Islet precursor cell (in vitro differentiated cells): ENCODE results near the gene FOLR1.
"Not testable (repeated sequence)": the region's sequence is repeated elsewhere in the genome, so short reads cannot be mapped to it uniquely, and the experiment has no call there.

ENCODE experiments used
- DNase-seq: peaks from one replicate; pipeline ENCODE4 v3.0.0-alpha.2; 2018

Gene FOLR1

DNA sequence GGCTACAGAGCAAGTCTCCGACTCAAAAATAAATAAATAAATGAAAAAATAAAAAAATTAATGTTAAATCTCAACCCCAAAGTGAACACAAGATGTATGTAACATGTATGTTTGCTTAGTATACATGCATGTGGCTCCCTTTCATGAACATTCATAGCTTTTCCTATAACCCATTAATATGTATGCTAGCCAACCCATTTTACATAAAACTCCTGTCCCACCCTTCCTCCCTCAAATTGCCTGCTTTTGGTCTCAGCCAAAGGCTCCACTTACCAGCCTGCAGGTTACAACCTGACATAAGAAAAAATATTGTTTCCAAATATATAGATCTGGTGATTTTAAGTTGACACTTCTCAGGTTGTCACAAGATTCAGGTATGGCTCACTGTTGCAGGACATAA, 3.7 kb upstream of the FOLR1 start:
- DNase-seq, result no peak

DNA sequence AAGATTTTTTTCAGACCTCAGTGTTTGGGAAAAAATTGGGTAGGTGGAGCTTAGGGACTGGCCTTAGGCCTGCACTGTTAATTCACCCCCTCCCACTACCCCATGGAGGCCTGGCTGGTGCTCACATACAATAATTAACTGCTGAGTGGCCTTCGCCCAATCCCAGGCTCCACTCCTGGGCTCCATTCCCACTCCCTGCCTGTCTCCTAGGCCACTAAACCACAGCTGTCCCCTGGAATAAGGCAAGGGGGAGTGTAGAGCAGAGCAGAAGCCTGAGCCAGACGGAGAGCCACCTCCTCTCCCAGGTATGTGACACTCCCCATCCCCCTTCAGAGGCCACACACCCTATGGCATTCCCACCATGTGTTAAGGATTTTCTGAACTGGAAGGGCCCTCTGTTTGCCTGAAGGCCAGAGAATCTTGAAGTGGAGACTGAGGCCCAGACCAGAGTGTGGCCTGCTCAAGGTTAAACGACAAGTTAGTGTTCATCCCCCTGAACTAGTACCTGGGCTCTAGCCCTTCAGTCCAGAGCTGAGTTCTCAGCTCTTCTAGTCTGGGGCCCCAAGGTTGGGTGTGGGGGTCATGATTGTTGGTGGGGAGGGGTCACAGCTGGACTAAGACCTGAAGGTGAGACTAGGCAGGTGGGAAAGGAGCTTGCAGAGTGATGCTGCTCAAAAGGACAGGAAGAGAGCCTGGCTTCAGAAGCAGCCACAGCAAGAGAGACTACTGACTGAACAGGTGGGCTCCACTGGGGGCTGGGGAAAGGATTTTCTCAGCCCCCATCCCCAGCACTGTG, 2.3 kb upstream of the FOLR1 start:
- DNase-seq, result peak; percentile 93

DNA sequence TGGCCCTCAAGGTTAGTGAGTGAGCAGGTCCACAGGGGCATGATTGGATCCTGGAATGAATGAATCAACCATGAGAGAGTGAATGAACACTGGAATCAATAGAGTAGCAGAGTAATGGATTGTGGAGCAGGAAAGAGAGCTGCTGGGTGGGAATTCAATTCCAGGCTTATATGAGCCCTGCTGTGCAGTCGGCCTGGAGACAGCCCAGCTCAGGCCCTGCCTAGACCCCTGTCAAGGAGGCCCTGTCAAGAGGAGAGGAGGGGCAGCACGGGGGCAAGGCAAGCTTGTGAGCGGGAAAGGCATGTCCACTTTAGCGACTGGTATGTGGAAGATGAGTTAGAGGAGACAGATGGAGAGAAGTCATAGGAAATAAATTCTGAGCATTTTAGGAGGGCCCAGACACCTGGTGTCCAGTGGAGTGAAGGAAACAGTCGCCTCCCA, 1.3 kb upstream of the FOLR1 start:
- DNase-seq, result peak; percentile 68

DNA sequence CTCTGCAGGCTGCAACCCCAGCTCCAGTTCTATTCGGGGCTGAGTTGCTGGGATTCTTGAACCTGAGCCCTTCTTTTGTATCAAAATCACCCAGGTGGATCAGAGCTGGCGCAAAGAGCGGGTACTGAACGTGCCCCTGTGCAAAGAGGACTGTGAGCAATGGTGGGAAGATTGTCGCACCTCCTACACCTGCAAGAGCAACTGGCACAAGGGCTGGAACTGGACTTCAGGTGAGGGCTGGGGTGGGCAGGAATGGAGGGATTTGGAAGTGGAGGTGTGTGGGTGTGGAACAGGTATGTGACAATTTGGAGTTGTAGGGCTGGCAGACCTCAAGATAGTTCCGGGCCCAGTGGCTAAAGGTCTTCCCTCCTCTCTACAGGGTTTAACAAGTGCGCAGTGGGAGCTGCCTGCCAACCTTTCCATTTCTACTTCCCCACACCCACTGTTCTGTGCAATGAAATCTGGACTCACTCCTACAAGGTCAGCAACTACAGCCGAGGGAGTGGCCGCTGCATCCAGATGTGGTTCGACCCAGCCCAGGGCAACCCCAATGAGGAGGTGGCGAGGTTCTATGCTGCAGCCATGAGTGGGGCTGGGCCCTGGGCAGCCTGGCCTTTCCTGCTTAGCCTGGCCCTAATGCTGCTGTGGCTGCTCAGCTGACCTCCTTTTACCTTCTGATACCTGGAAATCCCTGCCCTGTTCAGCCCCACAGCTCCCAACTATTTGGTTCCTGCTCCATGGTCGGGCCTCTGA, 3.8 kb downstream of the FOLR1 start:
- peak; percentile 33 for DNase-seq

DNA sequence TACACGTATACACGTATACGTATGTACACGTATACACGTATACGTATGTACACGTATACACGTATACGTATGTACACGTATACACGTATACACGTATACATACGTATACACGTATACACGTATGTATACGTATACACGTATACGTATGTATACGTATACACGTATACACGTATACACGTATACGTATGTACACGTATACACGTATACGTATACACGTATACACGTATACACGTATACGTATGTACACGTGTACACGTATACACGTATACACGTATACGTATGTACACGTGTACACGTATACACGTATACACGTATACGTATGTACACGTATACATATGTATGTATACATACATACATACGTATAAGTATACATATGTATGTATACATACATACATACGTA, 9.5 kb downstream of the FOLR1 start:
- not testable (repeated sequence) for DNase-seq

DNA sequence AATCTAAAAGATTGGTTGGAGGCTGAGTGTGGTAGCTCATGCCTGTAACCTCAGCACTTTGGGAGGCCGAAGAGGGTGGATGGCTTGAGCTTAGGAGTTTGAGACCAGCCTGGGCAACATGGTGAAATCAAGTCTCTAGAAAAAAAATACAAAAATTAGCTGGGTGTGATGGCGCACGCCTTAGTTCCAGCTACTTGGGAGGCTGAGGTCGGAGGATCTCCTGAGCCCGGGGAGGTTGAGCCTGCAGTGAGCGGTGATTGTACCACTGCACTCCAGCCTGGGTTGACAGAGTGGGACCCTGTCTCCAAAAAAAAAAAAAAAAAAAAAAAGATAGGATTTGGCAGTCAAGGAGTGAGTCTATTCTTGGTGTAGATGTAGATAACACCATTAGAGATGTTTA, 10.6 kb downstream of the FOLR1 start:
- peak; percentile 7 for DNase-seq

DNA sequence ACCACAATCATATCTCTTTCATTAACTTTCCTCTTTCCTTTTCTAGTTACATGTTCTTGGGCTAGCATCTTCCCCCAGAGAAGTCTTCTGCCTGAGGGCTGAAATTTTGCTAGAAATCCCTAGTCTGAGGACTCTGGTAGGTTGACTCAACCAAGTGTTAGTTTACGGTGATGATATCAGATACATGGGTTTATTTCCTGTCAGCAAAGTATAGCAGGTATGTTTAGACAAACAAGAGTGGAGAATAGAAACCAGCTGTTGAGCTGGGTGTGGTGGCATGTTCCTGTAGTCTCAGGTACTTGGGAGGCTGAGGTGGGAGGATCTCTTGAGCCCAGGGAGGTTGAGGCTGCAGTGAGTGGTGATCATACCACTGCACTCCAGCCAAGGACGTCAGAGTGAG, 11.2 kb downstream of the FOLR1 start:
- peak; percentile 14 for DNase-seq

DNA sequence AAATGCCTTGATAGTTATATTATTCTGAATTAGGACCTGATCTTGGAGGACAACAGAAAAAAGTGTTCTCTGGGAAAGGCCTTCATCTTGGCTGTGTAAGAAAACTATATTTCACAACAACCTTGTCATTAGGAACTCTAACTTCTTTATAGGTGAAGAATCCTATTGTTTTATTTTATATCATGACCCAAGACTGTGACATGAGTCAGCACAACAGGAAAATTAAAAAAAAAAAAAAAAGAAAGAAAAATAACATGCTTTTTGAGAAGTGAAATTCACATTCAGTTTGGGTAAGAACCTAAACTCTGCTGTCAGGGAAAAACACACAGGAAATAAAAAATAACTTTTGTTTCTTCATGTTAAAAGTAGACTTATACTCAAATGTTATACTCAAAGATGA, 12.9 kb downstream of the FOLR1 start:
- DNase-seq, result no peak

DNA sequence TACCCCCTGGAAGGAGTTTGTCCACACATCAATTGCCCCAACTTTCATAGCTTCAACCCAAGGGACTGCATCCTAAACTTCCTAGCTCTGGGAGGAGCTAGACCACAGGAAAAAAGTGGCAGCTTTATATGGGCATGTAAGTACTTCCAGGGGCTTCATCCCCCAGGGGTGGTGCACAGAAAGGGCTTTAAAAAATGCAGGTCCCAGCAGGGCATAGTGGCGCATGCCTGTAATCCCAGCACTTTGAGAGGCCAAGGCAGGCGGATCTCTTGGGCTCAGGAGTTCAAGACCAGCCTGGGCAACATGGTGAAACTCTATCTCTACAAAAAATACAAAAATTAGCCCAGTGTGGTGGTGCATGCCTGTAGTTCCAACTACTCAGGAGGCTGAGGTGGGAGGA, 14.9 kb downstream of the FOLR1 start:
- not testable (repeated sequence) for DNase-seq

DNA sequence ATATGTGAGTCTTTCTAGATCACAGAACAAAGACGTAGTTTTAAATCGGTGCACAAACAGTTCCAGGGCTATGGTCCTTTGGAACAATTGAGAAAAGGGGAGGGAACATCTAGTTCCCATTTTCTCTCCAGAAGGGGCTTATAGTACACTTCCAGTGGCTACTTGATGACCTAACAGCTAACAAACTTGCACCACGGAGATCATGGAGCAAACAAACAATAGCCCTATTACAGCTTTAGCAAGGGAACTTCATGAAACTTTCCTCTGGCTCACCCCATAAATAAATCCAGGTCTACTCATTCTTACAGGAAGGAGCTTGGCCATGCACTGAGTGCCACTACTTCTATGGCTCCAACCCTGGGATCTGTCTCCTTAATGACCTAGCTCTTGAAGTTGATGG, 16.3 kb downstream of the FOLR1 start:
- DNase-seq, result no peak

DNA sequence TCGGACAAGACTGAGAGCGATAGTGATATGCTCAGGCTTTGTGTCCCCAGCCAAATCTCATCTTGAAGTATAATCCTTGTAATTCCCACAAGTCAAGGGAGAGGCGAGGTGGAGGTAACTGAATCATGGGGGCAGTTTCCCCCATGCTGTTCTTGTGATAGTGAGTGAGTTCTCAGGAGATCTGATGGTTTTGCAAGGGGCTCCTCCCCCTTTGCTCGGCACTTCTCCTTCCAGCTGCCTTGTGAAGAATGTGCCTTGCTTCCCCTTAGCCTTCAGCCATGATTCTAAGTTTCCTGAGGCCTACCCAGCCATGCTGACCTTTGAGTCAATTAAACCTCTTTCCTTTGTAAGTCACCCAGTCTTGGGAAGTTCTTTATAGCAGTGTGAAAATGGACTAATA, 17.2 kb downstream of the FOLR1 start:
- DNase-seq, result no peak

DNA sequence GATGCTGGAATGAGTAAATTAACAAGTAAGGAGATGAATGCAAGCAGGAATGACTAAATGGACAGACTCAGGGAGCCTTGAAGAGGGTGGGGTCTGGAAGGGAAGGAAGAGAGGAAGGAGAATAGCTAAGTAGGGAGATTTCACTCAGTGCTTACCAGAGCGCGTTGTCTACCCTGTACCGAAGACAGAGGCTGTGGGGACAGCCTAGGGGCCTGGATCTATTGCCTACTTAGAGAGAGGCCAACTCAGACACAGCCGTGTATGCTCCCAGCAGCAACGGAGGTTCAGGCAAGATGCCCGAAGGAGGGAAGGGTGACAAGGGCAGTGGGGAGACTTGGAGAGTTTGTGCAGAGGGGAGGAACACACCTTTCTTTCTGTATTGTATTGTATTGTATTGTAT, 24.7 kb downstream of the FOLR1 start, which contains the start of gene FOLR2:
FOLR2 (plus strand) TSS at position 157 of the 400 bp plus-strand sequence. CDS start 1,791 bp downstream, outside the sequence.
- no peak for DNase-seq

DNA sequence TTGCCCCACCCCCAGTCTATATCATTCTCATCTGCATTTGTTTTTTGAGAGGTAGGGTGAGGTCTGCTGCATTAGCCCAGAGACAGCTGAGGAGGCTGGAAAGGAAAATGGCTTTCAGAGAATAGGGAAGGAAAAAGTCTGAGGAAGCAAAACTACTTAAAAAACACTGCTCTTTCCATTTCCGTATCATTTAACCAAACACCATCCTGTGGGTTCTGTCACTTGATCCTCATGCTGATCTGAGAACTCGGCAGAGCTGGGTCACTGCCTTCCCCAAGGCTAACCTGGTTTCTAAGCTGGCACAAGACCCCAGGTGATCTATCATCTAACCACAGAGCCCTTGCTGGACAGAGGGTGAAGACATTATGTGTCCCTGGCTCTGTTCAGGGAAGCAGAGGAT, 25.9 kb downstream of the FOLR1 start:
- no peak for DNase-seq

DNA sequence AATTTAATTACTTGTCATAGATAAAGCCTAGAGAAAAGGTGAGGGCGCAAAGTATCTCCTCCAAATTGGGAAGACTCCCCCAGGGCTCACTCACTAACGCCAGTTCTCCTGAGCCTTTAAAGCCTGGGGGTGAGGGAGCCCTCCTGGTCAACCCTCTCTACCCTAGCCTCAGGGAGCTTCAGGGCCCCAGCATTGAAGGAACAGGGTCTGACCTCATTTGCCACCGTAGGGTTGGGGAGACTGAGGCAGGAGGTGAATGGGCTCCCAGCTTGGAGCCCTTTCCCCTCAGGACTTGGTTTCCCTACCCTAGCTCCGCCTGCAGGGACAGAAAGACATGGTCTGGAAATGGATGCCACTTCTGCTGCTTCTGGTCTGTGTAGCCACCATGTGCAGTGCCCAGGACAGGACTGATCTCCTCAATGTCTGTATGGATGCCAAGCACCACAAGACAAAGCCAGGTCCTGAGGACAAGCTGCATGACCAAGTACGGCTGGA, 26.4 kb downstream of the FOLR1 start:
- no peak for DNase-seq

DNA sequence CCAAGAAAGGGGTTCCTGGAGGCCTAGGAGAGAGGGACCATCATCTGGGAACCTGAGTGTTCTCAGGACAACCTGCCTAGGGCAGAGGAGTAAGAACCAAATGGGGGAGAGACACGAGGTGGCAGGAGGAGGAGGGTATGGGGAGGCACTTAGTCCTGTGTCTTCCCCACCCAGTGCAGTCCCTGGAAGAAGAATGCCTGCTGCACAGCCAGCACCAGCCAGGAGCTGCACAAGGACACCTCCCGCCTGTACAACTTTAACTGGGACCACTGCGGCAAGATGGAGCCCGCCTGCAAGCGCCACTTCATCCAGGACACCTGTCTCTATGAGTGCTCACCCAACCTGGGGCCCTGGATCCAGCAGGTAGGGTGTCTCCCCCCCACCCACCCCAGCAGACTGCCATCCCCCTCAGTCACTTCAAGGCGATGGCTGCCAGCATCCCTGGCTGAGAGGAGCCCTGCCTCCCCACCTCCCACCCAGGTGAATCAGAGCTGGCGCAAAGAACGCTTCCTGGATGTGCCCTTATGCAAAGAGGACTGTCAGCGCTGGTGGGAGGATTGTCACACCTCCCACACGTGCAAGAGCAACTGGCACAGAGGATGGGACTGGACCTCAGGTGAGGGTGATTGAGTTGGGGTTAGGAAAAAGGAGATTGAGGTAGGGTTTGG, 28.9 kb downstream of the FOLR1 start:
- DNase-seq, result peak; percentile 40

DNA sequence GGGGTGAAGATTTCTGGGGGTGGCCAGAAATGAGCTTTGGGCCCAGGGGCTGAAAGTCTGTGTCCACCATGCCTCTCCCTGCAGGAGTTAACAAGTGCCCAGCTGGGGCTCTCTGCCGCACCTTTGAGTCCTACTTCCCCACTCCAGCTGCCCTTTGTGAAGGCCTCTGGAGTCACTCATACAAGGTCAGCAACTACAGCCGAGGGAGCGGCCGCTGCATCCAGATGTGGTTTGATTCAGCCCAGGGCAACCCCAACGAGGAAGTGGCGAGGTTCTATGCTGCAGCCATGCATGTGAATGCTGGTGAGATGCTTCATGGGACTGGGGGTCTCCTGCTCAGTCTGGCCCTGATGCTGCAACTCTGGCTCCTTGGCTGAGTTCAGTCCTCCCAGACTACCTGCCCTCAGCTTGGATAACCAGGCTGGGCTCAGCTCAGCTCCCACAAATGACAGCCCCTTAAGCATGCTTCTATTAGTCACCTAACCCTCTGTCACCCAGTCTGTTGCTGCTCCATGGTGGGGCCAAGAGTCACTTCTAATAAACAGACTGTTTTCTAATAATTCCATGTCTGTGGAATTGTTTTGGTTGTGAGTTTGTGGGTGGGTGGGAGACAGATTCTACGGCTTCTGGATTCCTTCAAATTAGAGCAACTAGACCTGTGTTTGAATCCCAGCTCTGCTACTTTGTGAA, 29.6 kb downstream of the FOLR1 start:
- peak; percentile 43 for DNase-seq

DNA sequence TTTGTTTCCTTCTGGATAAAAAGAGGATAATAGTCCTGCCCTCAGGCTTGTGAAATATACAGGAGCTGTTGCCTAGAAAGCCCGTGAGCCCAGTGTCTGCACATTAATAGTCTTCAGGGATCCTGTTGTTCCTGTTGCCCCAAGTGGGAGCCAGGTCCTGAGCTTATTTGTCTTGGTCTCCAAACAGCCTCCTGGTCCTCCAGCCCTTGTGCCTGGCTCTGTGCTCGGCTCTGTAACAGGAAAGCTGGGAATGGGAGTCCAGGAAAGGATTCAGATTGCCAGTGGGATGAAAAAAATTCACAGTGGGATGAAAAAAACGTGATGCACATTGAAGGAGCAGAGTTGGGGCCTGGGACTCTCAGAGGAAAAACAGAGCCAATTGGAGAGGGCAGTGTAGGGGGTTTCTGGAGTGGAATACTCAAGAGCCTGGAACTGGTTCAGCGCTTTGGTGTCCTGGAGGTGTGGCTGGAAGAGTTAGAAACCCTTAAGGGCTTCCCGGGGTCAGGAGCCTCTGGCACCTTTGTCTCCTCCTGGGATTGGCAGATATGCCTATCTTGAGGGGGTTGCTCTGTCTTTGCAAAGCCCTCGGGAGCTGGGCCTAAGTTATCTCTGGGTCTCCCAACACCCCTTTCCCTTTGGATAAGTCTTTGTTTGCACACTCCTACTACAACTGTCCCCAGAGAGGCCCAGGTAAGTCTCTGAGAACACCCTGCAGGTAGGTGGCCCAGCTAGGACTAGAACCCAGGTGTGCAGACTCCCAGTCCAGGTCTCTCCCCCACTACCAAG, 30.4 kb downstream of the FOLR1 start:
- peak; percentile 54 for DNase-seq

DNA sequence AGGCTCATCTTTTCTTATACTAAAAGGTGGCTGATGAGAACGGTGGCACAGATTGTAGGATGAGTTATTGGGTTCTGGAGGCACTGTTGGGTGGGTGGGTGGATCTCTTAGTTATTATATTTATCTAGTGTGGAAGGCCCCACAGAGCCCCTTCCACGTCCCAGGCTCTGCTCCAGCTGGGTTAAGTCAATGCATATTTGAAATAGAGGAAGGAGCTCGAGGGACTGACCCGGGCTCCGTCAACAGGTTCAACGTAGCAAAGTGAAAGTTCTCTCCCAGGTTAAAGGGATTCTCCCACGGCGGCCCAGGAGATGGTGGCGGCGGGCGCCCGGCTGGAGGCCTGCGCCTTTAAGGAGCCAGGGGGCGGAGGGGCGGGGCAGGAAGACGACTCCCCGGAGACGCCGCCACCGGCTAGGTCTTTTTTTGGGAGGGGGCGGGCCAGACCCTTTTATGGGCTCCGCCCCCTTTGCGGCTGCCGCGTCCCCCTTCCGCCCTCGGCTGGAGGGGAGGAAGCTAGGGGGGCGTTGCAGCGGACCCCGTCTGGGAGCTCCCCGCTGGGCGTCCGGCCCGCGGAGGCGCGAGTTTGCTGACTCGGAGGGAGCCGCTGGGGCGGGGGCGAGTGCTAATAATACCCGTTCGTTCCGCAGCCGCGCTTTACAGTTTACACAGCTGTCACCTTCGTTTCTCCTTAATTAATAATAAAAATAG, 31.1 kb downstream of the FOLR1 start:
- DNase-seq, result peak; percentile 98

DNA sequence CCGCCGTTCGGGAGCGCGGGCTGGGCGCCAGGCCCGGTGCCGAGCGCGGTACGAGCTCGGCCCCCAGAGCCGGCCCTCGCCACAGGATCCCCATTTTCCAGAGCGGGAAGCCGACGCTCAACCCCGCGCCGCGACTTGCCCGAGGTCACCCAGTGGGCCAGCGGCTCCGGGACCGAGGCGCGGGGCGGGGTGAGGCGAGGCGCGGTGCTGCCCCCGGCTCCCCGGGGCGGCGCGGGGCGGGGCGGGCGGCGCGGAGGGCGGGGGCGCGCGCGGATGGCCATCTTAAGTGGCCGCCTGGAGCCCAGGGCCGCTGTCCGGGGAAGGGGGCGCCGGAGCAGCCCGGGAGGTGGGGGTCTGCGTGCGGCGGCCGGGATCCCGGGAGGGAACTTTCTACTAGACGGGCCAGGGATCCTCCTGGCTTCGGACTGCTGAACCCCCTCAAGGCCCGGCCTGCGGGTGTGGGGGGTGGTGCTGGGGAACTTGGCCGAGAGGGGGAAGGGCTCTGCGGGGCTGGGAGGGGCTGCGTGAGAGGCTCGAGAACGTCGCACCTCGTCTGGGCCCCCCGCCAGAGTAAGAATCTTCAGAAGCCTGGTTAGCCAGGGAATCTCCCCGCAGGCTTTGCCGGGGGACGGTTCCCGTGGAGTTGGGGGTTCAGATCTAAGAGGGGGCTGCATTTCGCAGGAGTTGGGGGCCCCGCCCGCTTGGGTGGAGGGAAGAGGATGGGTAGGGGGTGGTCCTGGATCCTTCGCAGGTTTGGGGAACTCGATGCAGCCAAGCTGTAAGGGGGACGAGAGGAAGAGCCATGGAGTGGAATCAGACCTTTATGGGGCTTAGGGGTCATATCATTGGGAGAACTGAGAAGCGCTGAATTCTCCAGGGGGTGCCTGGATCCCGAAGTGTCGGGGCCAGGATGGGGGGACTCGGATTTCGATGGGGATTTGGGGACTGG, 31.9 kb downstream of the FOLR1 start:
- peak; percentile 84 for DNase-seq
